Type B pancreatic cell (in vitro differentiated cells): ENCODE measurements around the gene SFT2D2. TPM values are rescaled to one million over a fixed set of nuclear protein-coding genes. Genes with fewer than 3 reads are reported as not detected.

ENCODE experiments used
- DNase-seq: peaks from one replicate; pipeline ENCODE4 v3.0.0; 2021; ENCODE audit warnings: mixed read lengths; ENCODE audit not compliant: unreplicated experiment; ENCODE audit errors: extremely low spot score
- H3K27ac Mint-ChIP-seq: 2 replicates; pipeline ENCODE4 v1.8.0; 2021; ENCODE audit warnings: mild to moderate bottlenecking, mixed read lengths
- H3K27me3 Mint-ChIP-seq: 2 replicates; pipeline ENCODE4 v1.8.0; 2021; ENCODE audit warnings: mixed read lengths
- H3K36me3 Mint-ChIP-seq: 2 replicates; pipeline ENCODE4 v1.8.0; 2021; ENCODE audit warnings: mixed read lengths
- H3K4me1 Mint-ChIP-seq: one replicate; pipeline ENCODE4 v1.8.0; 2021; ENCODE audit warnings: mixed read lengths; ENCODE audit not compliant: unreplicated experiment
- H3K4me3 Mint-ChIP-seq: 2 replicates; pipeline ENCODE4 v1.8.0; 2021; ENCODE audit warnings: mild to moderate bottlenecking, mixed read lengths
- H3K9me3 Mint-ChIP-seq: 2 replicates; pipeline ENCODE4 v1.8.0; 2021; ENCODE audit warnings: mixed read lengths
- total RNA-seq: library from RNA; stranded (reverse); gene quantifications from 2 replicates; pipeline ENCODE4 v1.2.1, GENCODE V29; 2021; ENCODE audit warnings: low replicate concordance
- TF ChIP-seq, protein P1 (sequence below): fragments of 200-600 bp; sonication (generic); conservative IDR thresholded peaks from 2 replicates; pipeline ENCODE4 v1.5.0; 2021; ENCODE audit warnings: antibody characterized with exemption, mild to moderate bottlenecking

Gene SFT2D2
- total RNA-seq, 1 donor from 2014 or later, result 52.1 TPM

DNA sequence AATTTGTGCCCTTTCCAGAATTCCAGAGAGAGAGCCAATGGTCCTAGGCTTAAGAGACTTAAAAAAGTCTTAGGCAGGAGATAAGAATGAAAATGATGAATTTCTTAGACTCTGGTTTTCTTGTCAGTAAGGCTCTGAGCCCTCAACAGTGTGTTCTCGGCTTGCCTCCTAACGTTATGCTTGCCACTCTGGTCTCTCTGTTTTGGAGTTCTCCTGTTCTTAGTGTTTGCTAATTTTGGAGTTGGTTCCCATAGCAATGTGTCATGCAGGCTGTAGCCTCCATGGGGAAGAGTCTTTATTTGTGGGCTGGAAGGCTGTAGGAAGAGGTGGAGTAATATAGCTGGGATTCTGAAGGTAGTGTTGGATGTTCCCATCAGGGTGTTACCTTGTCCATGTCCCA, 74.8 kb downstream of the SFT2D2 start:
- TF ChIP-seq, protein P1, sequence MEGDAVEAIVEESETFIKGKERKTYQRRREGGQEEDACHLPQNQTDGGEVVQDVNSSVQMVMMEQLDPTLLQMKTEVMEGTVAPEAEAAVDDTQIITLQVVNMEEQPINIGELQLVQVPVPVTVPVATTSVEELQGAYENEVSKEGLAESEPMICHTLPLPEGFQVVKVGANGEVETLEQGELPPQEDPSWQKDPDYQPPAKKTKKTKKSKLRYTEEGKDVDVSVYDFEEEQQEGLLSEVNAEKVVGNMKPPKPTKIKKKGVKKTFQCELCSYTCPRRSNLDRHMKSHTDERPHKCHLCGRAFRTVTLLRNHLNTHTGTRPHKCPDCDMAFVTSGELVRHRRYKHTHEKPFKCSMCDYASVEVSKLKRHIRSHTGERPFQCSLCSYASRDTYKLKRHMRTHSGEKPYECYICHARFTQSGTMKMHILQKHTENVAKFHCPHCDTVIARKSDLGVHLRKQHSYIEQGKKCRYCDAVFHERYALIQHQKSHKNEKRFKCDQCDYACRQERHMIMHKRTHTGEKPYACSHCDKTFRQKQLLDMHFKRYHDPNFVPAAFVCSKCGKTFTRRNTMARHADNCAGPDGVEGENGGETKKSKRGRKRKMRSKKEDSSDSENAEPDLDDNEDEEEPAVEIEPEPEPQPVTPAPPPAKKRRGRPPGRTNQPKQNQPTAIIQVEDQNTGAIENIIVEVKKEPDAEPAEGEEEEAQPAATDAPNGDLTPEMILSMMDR, result no peak
- H3K36me3 Mint-ChIP-seq, result peaks cover 3% of the 10 kb centered on the region
- no peaks in the 10 kb centered on the region for H3K27me3 Mint-ChIP-seq
- H3K4me1 Mint-ChIP-seq, result no peaks in the 10 kb centered on the region
- no peak for DNase-seq
- peak overlapping the region; percentile 85 for H3K27ac Mint-ChIP-seq
- H3K4me3 Mint-ChIP-seq, result no peak overlapping the region
- H3K9me3 Mint-ChIP-seq, result no peaks in the 10 kb centered on the region

DNA sequence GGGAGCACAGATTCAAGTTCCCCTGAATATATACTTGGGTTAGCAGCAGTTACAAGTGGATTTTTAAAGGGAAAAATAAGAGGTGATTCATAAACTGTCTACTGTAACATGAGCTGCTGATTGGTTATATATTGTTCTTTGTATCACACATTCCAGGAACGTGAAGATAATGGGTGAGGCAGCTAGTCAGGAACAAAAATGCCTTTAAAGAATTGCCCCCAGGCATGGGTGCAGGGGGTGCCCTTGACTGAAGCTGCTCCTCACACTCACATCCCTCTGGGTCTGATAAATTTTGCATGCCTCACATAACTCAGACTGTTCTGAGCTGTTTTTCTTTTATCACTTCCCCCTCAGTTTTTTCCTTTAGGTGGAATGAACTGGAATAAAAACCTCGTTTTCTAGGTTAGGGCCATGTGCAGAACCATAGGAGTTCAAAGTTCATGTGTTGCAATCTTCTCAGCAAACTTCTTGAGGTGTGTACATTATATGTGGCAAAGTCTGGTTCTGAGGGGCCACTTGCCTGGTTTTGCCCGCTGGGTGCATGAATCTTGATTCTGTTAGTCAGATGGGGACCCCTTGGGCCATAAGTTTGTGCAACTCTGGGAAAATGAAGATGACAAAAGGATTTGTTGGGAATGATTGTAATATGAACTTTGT, 76.0 kb downstream of the SFT2D2 start:
- H3K9me3 Mint-ChIP-seq, result no peaks in the 10 kb centered on the region
- no peaks in the 10 kb centered on the region for H3K4me1 Mint-ChIP-seq
- TF ChIP-seq, protein P1, result no peak
- H3K27me3 Mint-ChIP-seq, result no peaks in the 10 kb centered on the region
- DNase-seq, result no peak
- peak overlapping the region; percentile 94 for H3K27ac Mint-ChIP-seq
- peaks cover 3% of the 10 kb centered on the region for H3K36me3 Mint-ChIP-seq
- H3K4me3 Mint-ChIP-seq, result peak overlapping the region; percentile 36

Other genes starting within 250 kb of the SFT2D2 start
- 12.8 and 32.6 TPM in 2 replicates for gene GPR161, start 89.1 kb upstream of the SFT2D2 start, total RNA-seq
- 21.4 and 24.5 TPM in 2 replicates for gene TIPRL, start 47.0 kb upstream of the SFT2D2 start, total RNA-seq
- gene TBX19, start 54.9 kb downstream of the SFT2D2 start, total RNA-seq, result 1.3 and 1.6 TPM in 2 replicates